DMS79 (cell line): ENCODE results near the gene ANKRD36B.
"Not testable (repeated sequence)": the region's sequence is repeated elsewhere in the genome, so short reads cannot be mapped to it uniquely, and the experiment has no call there.

Experiments used
- DNase-seq: peaks from one replicate; lab custom pipeline; 2025; lab: John Stamatoyannopoulos, UW

Gene ANKRD36B

GRCh38 chr2:97549058-97549457 is 40.6 kb downstream of the ANKRD36B start:
- DNase-seq = not testable (repeated sequence)

DNA sequence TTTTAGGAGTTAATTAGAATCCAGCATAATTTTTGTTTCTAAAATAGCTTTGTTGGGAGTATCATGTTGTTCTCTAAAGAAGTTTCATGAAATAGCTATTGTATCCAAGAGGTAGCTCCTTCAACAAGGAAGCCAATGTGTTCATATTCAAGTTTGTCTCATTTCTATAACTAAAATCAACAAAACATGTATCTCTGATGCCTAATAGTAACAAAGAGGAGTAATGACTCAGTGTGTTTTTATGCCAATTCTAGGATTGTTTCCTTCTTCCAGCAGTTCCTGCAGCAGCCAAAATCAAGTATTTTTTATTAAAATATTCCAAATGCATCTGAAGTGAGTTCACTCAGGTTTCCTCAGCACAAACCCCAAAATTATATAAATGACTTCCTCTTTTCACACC is 41.1 kb downstream of the ANKRD36B start:
- DNase-seq = not testable (repeated sequence)

DNA sequence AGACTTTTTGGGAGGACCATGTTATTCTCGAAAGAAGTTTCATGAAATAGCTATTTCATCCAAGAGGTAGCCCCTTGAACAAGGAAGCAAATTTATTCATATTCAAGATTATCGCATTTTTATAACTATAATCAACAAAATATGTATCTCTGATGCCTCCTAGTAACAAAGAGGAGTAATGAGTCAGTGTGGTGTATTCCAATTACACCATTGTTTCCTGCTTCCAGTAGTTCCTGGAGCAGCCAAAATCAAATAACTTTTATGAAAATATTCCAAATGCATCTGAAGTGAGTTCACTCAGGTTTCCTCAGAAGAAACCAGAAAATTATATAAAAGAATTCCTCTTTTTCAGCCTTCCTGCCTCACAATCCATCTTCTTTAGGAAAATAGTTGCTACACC is 43.0 kb downstream of the ANKRD36B start:
- DNase-seq = no peak

DNA sequence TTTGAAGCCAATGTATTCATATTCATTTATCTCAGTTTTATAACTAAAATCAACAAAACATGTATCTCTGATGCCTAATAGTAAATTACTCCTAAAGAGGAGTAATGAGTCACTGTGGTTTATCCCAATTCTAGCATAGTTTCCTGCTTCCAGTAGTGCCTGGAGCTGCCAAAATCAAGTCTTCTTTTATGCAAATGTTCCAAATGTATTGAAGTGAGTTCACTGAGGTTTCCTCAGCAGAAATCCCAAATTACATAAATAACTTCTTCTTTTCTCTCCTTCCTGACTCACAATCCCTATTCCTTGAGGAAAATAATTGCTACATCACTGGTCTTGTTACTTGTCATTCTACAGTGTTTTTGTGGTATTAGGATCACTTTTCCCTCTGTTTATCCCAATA is 44.8 kb downstream of the ANKRD36B start:
- not testable (repeated sequence) for DNase-seq

GRCh38 chr2:97525904-97526303 is 63.8 kb downstream of the ANKRD36B start:
- not testable (repeated sequence) for DNase-seq

- DNase-seq = not testable (repeated sequence)
These were observed 65.9 kb downstream of the ANKRD36B start for GRCh38 chr2:97523816-97524215.

DNA sequence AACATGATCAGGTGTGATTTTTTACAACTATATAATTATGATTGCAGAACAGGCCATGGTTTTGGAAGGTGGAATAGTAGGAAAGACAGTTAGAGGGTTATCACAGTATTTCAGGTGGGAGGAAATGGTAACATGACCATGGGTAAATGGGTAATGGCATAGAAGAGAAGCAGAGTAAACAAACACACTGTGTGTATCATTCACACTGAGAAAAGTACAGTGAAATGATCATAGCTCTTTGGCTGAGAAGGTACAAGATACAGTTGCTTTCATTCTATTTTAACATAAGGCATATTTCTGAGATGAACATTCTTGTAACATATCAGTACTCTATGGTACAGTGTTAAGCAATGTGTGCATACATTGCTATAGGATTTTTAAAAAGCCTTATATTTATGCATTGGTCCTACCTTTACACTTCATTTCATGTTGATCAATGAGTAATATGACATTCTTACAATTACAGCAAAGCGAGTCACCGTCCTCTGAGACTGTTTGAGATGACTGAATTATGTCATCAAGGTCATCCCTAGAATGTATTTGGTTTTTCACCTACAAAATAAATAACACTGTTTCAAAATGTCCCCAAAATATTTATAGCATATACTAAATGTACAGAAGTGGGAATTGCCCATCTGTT is 66.6 kb downstream of the ANKRD36B start:
- not testable (repeated sequence) for DNase-seq

DNA sequence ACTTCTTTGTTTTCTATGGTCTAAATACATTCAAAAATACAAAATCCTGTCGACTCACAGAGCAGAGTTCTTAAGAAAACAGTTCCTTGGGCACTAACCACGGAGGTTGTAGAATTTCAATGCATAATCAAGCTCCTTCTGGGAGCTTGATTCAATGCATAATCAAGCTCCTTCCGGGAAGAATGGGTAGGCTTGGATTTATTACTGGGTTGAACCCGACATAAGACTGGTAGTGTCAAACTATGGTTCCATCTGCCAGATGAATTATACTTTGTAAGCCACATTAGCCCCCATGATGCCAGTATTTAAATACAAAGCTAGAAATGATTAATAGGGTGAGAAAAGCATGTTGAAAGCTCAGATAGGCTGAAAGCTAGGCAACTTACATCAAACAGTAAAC is 94.0 kb downstream of the ANKRD36B start:
- DNase-seq = not testable (repeated sequence)

- DNase-seq = not testable (repeated sequence)
These were observed 99.5 kb downstream of the ANKRD36B start for GRCh38 chr2:97490141-97490540.
